ENCODE measurements around the gene MAPK1.
A peak's percentile ranks its signal among the peaks of the same experiment; 100 is the strongest.
"Not testable (repeated sequence)": the region's sequence is repeated elsewhere in the genome, so short reads cannot be mapped to it uniquely, and the experiment has no call there.

Gene MAPK1

GRCh38 chr22:21845558-21846453 is 21.6 kb downstream of the MAPK1 start:
- no peak for DNase-seq (ENCODE audit: low read depth in 2 of 2)

- DNase-seq (ENCODE audit: low read depth in 2 of 2), result no peak
Observed at GRCh38 chr22:21842946-21843345, 24.5 kb downstream of the MAPK1 start.

- no peak for DNase-seq (ENCODE audit: low read depth in 2 of 2)
Observed at GRCh38 chr22:21841422-21841821, 26.0 kb downstream of the MAPK1 start.

GRCh38 chr22:21840236-21840823 is 27.1 kb downstream of the MAPK1 start:
- no peak for DNase-seq (ENCODE audit: low read depth in 2 of 2)

- DNase-seq (ENCODE audit: low read depth in 2 of 2), result no peak
Observed at GRCh38 chr22:21839765-21840140, 27.7 kb downstream of the MAPK1 start.

DNA sequence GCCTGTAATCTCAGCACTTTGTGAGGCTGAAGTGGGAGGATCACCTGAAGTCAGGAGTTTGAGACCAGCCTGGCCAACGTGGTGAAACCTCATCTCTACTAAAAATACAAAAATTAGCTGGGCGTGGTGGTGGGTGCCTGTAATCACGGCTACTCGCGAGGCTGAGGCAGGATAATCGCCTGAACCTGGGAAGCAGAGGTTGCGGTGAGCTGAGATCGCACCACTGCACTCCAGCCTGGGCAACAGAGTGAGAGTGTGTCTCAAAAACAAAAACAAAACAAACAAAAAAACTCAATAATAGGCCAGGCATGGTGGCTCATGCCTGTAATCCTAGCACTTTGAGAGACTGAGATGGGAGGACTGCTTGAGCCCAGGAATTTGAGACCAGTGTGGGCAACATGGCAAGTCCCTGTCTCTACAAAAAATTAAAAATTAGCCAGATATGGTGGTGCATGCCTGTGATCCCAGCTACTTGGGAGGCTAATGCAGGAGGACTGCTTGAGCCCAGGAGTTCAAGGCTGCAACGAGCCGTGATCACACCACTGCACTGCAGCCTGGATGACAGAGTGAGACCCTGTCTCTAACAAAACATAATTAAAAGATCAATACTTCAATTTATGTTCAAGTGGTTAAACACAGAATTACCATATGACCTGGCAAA is 28.2 kb downstream of the MAPK1 start:
- DNase-seq (ENCODE audit: low read depth in 2 of 2), result not testable (repeated sequence)

- DNase-seq (ENCODE audit: low read depth in 2 of 2), result peak; percentile 73 to 74
Observed at GRCh38 chr22:21837248-21837979, 30.0 kb downstream of the MAPK1 start.

DNA sequence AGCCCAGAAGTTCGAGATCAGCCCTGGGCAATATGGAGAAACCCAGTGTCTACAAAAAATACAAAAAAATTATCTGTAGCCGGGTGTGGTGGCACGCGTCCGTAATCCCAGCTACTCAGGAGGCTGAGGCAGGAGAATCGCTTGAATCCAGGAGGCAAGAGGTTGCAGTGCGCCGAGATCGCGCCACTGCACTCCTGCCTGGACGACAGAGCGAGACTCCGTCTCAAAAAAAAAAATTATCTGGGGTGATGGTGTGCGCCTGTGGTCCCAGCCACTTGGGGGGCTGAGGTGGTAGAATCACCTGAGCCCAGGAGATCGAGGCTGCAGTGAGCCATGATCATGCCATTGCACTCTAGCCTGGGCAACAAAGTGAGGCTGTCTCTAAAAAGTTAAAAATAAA is 31.0 kb downstream of the MAPK1 start:
- not testable (repeated sequence) for DNase-seq (ENCODE audit: low read depth in 2 of 2)

DNA sequence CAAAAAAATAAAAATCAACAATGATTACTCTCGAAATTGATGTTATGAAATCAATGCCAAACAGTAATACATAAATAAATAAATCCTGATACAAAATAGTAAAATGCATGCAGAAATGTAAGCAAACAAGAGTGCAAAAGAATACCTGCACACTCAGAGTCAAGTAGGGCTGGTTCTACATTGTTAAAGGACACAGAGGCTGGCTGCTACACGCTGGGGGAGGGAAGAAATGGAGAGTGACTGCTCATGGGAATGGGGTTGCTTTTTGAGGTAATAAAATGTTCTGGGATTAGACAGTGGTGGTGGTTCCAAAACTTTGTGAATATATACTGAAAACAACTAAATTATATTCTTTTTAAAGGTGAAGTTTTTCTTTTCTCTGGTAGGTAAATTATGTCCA is 32.1 kb downstream of the MAPK1 start:
- no peak for DNase-seq (ENCODE audit: low read depth in 2 of 2)

- DNase-seq (ENCODE audit: low read depth in 2 of 2), result no peak
Observed at GRCh38 chr22:21834869-21835268, 32.6 kb downstream of the MAPK1 start.

- DNase-seq (ENCODE audit: low read depth in 2 of 2), result no peak
Observed at GRCh38 chr22:21832291-21833290, 34.9 kb downstream of the MAPK1 start.

GRCh38 chr22:21829523-21829922 is 37.9 kb downstream of the MAPK1 start:
- DNase-seq (ENCODE audit: low read depth in 2 of 2), result no peak

- DNase-seq (ENCODE audit: low read depth in 2 of 2), result no peak
Observed at GRCh38 chr22:21828268-21828638, 39.2 kb downstream of the MAPK1 start.

DNA sequence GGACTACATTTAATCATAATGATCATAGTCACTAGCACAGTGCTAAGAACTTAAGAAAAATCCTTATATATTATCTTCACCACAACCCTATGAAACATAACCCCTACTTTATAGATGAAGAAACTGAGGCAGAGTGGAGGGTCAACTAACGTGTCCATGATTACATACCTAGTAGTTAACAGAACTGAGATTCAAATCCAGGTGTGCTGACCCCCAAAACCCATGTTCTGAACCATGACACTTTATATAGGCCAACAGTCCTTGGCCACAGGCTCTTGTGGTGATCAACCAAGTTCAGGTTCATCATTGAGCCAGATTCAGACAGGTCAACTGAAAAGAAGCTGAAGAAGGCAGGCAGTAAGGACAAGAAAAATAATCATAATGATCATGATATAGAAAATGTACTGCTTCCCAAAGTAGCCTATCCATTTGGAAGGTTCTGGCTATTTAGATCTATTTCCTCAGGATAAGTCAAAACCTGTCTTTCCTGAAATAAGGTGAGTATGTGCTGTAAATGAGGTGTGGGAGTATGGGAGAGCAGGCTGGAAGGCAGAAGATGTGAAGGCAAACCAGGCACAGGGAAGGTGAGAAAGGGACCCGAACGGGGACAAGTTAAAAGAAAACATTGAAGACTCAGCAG is 39.7 kb downstream of the MAPK1 start:
- DNase-seq (ENCODE audit: low read depth in 2 of 2), result no peak

DNA sequence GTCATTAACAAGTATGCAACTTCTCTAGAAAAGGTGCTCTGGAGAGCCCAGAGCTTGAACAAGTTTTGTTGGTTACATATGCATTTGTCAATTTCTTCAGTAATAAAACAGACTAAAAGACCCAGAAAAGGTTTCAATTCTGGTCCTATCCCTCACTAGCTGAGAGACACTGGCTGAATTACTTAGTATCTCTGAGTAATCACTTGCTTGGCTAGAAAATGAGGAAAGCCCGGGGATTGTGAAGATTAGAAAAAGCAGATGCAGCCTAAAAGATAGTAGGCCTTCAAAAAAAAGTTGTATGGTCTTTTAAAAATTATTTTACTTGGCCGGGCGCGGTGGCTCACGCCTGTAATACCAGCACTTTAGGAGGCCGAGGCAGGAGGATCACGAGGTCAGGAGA is 41.2 kb downstream of the MAPK1 start:
- DNase-seq (ENCODE audit: low read depth in 2 of 2), result no peak

- DNase-seq (ENCODE audit: low read depth in 2 of 2), result not testable (repeated sequence)
Observed at GRCh38 chr22:21824962-21825361, 42.5 kb downstream of the MAPK1 start.

DNA sequence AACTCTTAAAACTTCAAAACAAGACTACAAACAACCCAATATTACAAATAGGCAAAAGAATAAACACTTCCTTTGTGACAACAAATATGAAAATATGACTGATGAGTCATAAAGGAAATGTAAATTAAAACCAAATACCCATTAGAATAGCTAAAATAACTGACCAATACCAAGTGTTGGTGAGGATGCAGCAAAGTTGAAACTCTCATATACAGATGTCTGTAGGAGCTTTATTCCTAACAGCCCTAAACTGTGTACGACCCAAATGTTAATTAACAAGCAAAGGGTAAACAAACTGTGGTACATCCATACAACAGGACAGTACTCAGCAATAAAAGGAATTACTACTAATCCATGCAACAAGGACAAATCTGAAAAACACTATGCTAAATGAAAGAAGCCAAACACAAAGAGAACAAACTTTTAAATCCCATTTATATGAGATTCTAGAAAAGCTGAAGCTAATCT is 43.0 kb downstream of the MAPK1 start:
- no peak for DNase-seq (ENCODE audit: low read depth in 2 of 2)

GRCh38 chr22:21823740-21824444 is 43.6 kb downstream of the MAPK1 start:
- DNase-seq (ENCODE audit: low read depth in 2 of 2), result no peak

GRCh38 chr22:21819183-21819770 is 48.2 kb downstream of the MAPK1 start:
- no peak for DNase-seq (ENCODE audit: low read depth in 2 of 2)
